ENCODE measurements around the gene SSX2.
"Not testable (repeated sequence)": the region's sequence is repeated elsewhere in the genome, so short reads cannot be mapped to it uniquely, and the experiment has no call there.

The SSX2 gene

GRCh38 chrX:52707078-52707477 is at the start of gene SSX2:
TSS of gene SSX2 (minus strand) at chrX:52707178. CDS start at chrX:52705749, 1,429 bp downstream.
- DNase-seq (ENCODE audit: low read depth in 3 of 3) = not testable (repeated sequence)

GRCh38 chrX:52750952-52751351 is 44.0 kb upstream of the SSX2 start, which contains the start of gene SSX2B:
TSS of gene SSX2B (plus strand) at chrX:52751252. CDS start at chrX:52752681, 1,429 bp downstream.
- not testable (repeated sequence) for DNase-seq (ENCODE audit: low read depth in 3 of 3)

GRCh38 chrX:52692034-52692433 is 14.9 kb downstream of the SSX2 start:
- not testable (repeated sequence) for DNase-seq (ENCODE audit: low read depth in 3 of 3)

- not testable (repeated sequence) for DNase-seq (ENCODE audit: low read depth in 3 of 3)
Measured at GRCh38 chrX:52662218-52662617, 44.8 kb downstream of the SSX2 start.

GRCh38 chrX:52655475-52655874 is 51.5 kb downstream of the SSX2 start:
- not testable (repeated sequence) for DNase-seq (ENCODE audit: low read depth in 3 of 3)

- DNase-seq (ENCODE audit: low read depth in 3 of 3) = not testable (repeated sequence)
Measured at GRCh38 chrX:52654800-52655199, 52.2 kb downstream of the SSX2 start, which contains the start of gene SSX7. TSS of gene SSX7 (minus strand) at chrX:52654900. CDS start at chrX:52653472, 1,428 bp downstream.

GRCh38 chrX:52650676-52651075 is 56.3 kb downstream of the SSX2 start:
- DNase-seq (ENCODE audit: low read depth in 3 of 3) = not testable (repeated sequence)

GRCh38 chrX:52648956-52649355 is 58.0 kb downstream of the SSX2 start:
- not testable (repeated sequence) for DNase-seq (ENCODE audit: low read depth in 3 of 3)
